ENCODE results near the gene ERBB3.
A peak's percentile ranks its signal among the peaks of the same experiment; 100 is the strongest.

The ERBB3 gene

DNA sequence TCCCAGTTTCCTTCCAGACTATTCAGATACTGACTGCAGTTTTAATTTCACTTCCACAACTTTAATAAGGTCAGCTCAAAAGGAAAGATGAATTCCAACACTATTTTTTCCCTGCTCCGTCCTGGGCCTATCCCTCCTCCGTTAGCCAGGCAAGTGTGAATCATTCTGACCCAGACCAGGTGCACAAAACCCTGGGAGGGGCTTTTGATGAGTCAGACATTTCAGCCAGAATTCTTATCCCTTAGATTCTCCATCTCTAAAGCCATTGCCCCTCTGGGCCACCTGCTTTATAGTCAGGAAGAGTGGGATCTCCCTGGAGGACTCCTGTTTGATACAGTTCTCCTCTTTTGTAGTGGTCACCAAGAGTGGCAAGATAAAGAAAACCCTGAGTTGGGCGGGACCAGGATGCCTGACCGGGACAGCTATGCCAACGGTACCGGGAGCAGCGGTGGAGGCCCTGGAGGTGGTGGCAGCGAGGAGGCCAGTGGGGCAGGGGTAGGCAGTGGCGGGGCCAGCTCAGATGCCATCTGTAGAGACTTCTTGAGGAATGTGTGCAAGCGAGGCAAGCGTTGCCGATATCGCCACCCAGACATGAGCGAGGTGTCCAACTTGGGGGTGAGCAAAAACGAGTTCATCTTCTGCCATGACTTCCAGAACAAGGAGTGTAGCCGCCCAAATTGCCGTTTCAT lies 40.3 kb downstream of the ERBB3 start:
- H2AFZ ChIP-seq (ENCODE audit: low read depth, low read length): no peak overlapping the region
- no peak for TF ChIP-seq EZH2 (IDR thresholded peaks at IDR 0.05; ENCODE audit: borderline replicate concordance, low read depth, low read length, severe bottlenecking)
- TF ChIP-seq CTCF (IDR thresholded peaks at IDR 0.05; ENCODE audit: borderline replicate concordance, extremely low read depth, low read length, poor library complexity, severe bottlenecking): no peak
- DNase-seq (no peak), ATAC-seq (ENCODE audit: insufficient read depth, low read depth) (no peak)
- H3K27me3 ChIP-seq (ENCODE audit: insufficient read depth, low read length, poor library complexity): no peaks in the 10 kb centered on the region
- H4K20me1 ChIP-seq (ENCODE audit: insufficient read depth, low read length): 0 out of 2 replicates have a peak, but pooled peaks cover 2% of the 10 kb centered on the region
- H3K36me3 ChIP-seq (ENCODE audit: insufficient read depth, low read length): peaks cover 51% of the 10 kb centered on the region
- H3K4me2 ChIP-seq (ENCODE audit: insufficient read depth, low read length): peak overlapping the region; percentile 97; the same call in 1 of the 2 replicates
- H3K4me1 ChIP-seq (ENCODE audit: insufficient read depth, low read length): peaks cover 42% of the 10 kb centered on the region
- no peaks in the 10 kb centered on the region for H3K9me3 ChIP-seq (ENCODE audit: insufficient read depth, low read length, severe bottlenecking)
- peak overlapping the region; percentile 78; the same call in 1 of the 2 replicates for H3K9ac ChIP-seq (ENCODE audit: low read depth, low read length)
- H3K27ac ChIP-seq (ENCODE audit: low read length): peak overlapping the region; percentile 57; the same call in 1 of the 2 replicates
- no peak overlapping the region for H3K4me3 ChIP-seq (ENCODE audit: low read depth in 1 of 2, low read length in 2 of 2)
- peaks cover 66% of the 10 kb centered on the region for H3K79me2 ChIP-seq (ENCODE audit: insufficient read depth, low read length)

DNA sequence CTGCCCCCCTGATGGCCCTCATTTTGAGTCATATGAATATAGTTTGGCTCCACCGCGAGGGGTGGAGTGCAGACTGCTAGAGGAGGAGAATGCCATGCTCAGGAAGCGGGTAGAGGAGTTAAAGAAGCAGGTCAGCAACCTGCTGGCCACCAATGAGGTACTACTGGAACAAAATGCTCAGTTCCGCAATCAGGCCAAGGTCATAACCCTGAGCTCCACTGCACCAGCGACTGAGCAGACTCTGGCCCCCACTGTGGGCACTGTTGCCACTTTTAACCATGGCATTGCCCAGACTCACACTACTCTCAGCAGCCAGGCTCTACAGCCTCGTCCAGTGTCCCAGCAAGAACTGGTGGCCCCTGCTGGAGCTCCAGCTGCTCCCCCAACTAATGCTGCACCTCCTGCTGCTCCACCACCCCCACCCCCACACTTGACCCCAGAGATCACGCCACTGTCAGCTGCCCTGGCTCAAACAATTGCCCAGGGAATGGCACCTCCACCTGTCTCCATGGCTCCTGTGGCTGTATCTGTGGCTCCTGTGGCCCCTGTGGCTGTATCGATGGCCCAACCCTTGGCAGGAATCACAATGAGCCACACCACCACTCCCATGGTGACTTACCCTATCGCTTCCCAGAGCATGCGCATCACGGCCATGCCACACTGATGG lies 41.4 kb downstream of the ERBB3 start:
- Histone ChIP-seq H3K79me2 (ENCODE audit: insufficient read depth, low read length) (peaks cover 66% of the 10 kb centered on the region), H3K9ac (ENCODE audit: low read depth, low read length) (no peak overlapping the region), H3K4me1 (ENCODE audit: insufficient read depth, low read length) (peaks cover 47% of the 10 kb centered on the region), H3K27ac (ENCODE audit: low read length) (no peak overlapping the region), H2AFZ (ENCODE audit: low read depth, low read length) (no peak overlapping the region), H3K27me3 (ENCODE audit: insufficient read depth, low read length, poor library complexity) (no peaks in the 10 kb centered on the region), H4K20me1 (ENCODE audit: insufficient read depth, low read length) (0 out of 2 replicates have a peak, but pooled peaks cover 2% of the 10 kb centered on the region), H3K4me2 (ENCODE audit: insufficient read depth, low read length) (no peak overlapping the region), H3K36me3 (ENCODE audit: insufficient read depth, low read length) (peaks cover 51% of the 10 kb centered on the region), H3K4me3 (ENCODE audit: low read depth in 1 of 2, low read length in 2 of 2) (no peak overlapping the region), H3K9me3 (ENCODE audit: insufficient read depth, low read length, severe bottlenecking) (no peaks in the 10 kb centered on the region)
- no peak for TF ChIP-seq CTCF (IDR thresholded peaks at IDR 0.05; ENCODE audit: borderline replicate concordance, extremely low read depth, low read length, poor library complexity, severe bottlenecking)
- TF ChIP-seq EZH2 (IDR thresholded peaks at IDR 0.05; ENCODE audit: borderline replicate concordance, low read depth, low read length, severe bottlenecking): no peak
- DNase-seq: no peak
- ATAC-seq (ENCODE audit: insufficient read depth, low read depth): no peak

DNA sequence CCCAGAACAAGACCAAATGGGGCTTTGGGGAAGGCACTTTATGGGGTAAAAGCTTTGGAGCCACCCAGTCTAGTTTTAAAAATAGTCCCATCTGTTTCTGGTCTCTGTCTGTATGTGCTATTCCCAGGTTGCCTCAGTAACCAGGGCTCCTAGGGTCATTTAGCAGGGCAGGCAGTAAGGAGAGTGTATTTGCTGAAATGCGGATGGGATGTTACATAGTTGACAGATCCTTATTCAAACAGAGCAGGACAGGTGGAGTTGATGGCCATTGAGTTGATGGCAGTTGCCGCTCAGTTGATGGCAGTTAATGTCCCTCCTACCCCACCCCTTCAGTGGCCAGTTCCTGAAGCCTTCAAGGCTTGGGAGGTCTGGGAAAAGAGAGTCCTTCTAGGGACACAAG lies 42.7 kb downstream of the ERBB3 start:
- no peak overlapping the region for H3K4me3 ChIP-seq (ENCODE audit: low read depth in 1 of 2, low read length in 2 of 2)
- no peak overlapping the region for H2AFZ ChIP-seq (ENCODE audit: low read depth, low read length)
- ATAC-seq (ENCODE audit: insufficient read depth, low read depth) (no peak), DNase-seq (no peak)
- H3K36me3 ChIP-seq (ENCODE audit: insufficient read depth, low read length): peaks cover 43% of the 10 kb centered on the region
- TF ChIP-seq EZH2 (IDR thresholded peaks at IDR 0.05; ENCODE audit: borderline replicate concordance, low read depth, low read length, severe bottlenecking) (no peak), CTCF (IDR thresholded peaks at IDR 0.05; ENCODE audit: borderline replicate concordance, extremely low read depth, low read length, poor library complexity, severe bottlenecking) (no peak)
- H3K4me1 ChIP-seq (ENCODE audit: insufficient read depth, low read length): peaks cover 56% of the 10 kb centered on the region
- H4K20me1 ChIP-seq (ENCODE audit: insufficient read depth, low read length): 0 out of 2 replicates have a peak, but pooled peaks cover 2% of the 10 kb centered on the region
- H3K79me2 ChIP-seq (ENCODE audit: insufficient read depth, low read length): peaks cover 56% of the 10 kb centered on the region
- no peak overlapping the region for H3K9ac ChIP-seq (ENCODE audit: low read depth, low read length)
- no peaks in the 10 kb centered on the region for H3K9me3 ChIP-seq (ENCODE audit: insufficient read depth, low read length, severe bottlenecking)
- H3K27me3 ChIP-seq (ENCODE audit: insufficient read depth, low read length, poor library complexity): no peaks in the 10 kb centered on the region
- H3K27ac ChIP-seq (ENCODE audit: low read length): no peak overlapping the region
- no peak overlapping the region for H3K4me2 ChIP-seq (ENCODE audit: insufficient read depth, low read length)
